B cell (primary cell): ENCODE measurements around the gene RERGL. TPM values are rescaled to one million over a fixed set of nuclear protein-coding genes. Genes with fewer than 3 reads are reported as not detected.
"Not testable (repeated sequence)": the region's sequence is repeated elsewhere in the genome, so short reads cannot be mapped to it uniquely, and the experiment has no call there.

Source experiments
- ATAC-seq: fragments of 200-7000 bp; cut with Tn5 transposase; one replicate; pipeline ENCODE4 v1.10.0; 2021; ENCODE audit warnings: low read depth, mild to moderate bottlenecking, moderate number of reproducible peaks, moderate library complexity
- CTCF ChIA-PET: fragments of 350-600 bp; sonication (Branson Sonifier 250); formaldehyde crosslinking; loops from one replicate; lab custom pipeline; 2021; ENCODE audit warnings: antibody characterized with exemption, inconsistent platforms; lab: Charles Lee
- POLR2A ChIA-PET: fragments of 350-600 bp; sonication (Branson Sonifier 250); formaldehyde crosslinking; loops from one replicate; lab custom pipeline; 2021; ENCODE audit warnings: antibody characterized with exemption; lab: Charles Lee
- DNase-seq: peaks from one replicate; pipeline ENCODE4 v3.0.0; 2013
- H2AFZ ChIP-seq: 2 replicates; pipeline ENCODE4 v1.6.1; 2012; ENCODE audit warnings: mild to moderate bottlenecking, low read depth, low read length; ENCODE audit not compliant: insufficient read depth, poor library complexity, severe bottlenecking
- H3K27ac ChIP-seq, 2 donors: 1 replicate in 1 of 2; 2 replicates in 1 of 2; pipeline ENCODE4 v1.5.1; 2012 to 2013; ENCODE audit warnings: low read length in 2 of 2, mild to moderate bottlenecking in 2 of 2, moderate library complexity in 1 of 2
- H3K27me3 ChIP-seq, 4 experiments: fragments of 200-600 bp in 1 of 4; sonication (generic) in 1 of 4; replicated peaks in 1 of 4; 1 replicate in 2 of 4; 2 replicates in 2 of 4; pipeline versions ENCODE4 v1.6.1 to v1.7.0; 2013 to 2016; ENCODE audit warnings: low read length in 3 of 4, mild to moderate bottlenecking in 2 of 4, mixed read lengths in 1 of 4, moderate library complexity in 1 of 4; ENCODE audit not compliant: insufficient read depth in 4 of 4, control insufficient read depth in 3 of 4; ENCODE audit errors: control extremely low read depth in 1 of 4
- H3K36me3 ChIP-seq, 2 experiments: replicated peaks in 1 of 2; 1 replicate in 1 of 2; 2 replicates in 1 of 2; pipeline versions ENCODE4 v1.6.1 to v1.7.1; 2013; ENCODE audit warnings: low read length in 1 of 2; ENCODE audit not compliant: insufficient read depth in 2 of 2, control insufficient read depth in 1 of 2; ENCODE audit errors: control extremely low read depth in 1 of 2, extremely low read depth in 1 of 2
- H3K4me1 ChIP-seq, 2 donors: fragments of 200-600 bp in 1 of 2; sonication (generic) in 1 of 2; 1 replicate in 1 of 2; 2 replicates in 1 of 2; pipeline versions ENCODE4 v1.5.1 to v1.6.1; 2013 to 2017; ENCODE audit warnings: low read length in 2 of 2; ENCODE audit not compliant: control insufficient read depth in 2 of 2, insufficient read depth in 2 of 2
- H3K4me2 ChIP-seq: replicated peaks from 2 replicates; pipeline ENCODE3; 2012; ENCODE audit warnings: mild to moderate bottlenecking, low read depth, low read length; ENCODE audit not compliant: poor library complexity, severe bottlenecking
- H3K4me3 ChIP-seq, 5 experiments: fragments of 200-600 bp in 1 of 5; sonication (generic) in 1 of 5; 1 replicate in 3 of 5; 2 replicates in 2 of 5; pipeline versions ENCODE4 v1.5.1 to v1.7.0; 2011 to 2016; ENCODE audit warnings: low read length in 4 of 5, mild to moderate bottlenecking in 4 of 5, low read depth in 2 of 5, control low read depth in 1 of 5, moderate library complexity in 1 of 5; ENCODE audit not compliant: insufficient read depth in 1 of 5; ENCODE audit errors: control extremely low read depth in 1 of 5, extremely low read depth in 1 of 5
- H3K79me2 ChIP-seq: fragments of 200-600 bp; sonication (generic); one replicate; pipeline ENCODE4 v1.6.0; 2016; ENCODE audit warnings: low read length; ENCODE audit not compliant: control insufficient read depth, insufficient read depth
- H3K9ac ChIP-seq: fragments of 200-600 bp; sonication (generic); 2 replicates; pipeline ENCODE4 v1.6.1; 2017; ENCODE audit warnings: mild to moderate bottlenecking, low read length, moderate library complexity
- H3K9me3 ChIP-seq, 3 donors: one replicate each; pipeline versions ENCODE4 v1.6.1 to v1.7.1; 2013; ENCODE audit warnings: low read length in 2 of 3; ENCODE audit not compliant: control insufficient read depth in 2 of 3, insufficient read depth in 1 of 3; ENCODE audit errors: control extremely low read depth in 1 of 3
- H4K20me1 ChIP-seq: 2 replicates; pipeline ENCODE4 v1.6.0; 2012; ENCODE audit warnings: mild to moderate bottlenecking, low read length; ENCODE audit not compliant: insufficient read depth, control insufficient read depth, poor library complexity, severe bottlenecking
- H3K27ac Mint-ChIP-seq: one replicate; pipeline ENCODE4 v1.8.0; 2021; ENCODE audit warnings: mixed read lengths
- H3K27me3 Mint-ChIP-seq: one replicate; pipeline ENCODE4 v1.8.0; 2021; ENCODE audit warnings: mixed read lengths
- H3K4me1 Mint-ChIP-seq: one replicate; pipeline ENCODE4 v1.8.0; 2021; ENCODE audit warnings: mixed read lengths
- H3K4me3 Mint-ChIP-seq: one replicate; pipeline ENCODE4 v1.8.0; 2021; ENCODE audit warnings: mixed read lengths
- H3K9me3 Mint-ChIP-seq: one replicate; pipeline ENCODE4 v1.8.0; 2022; ENCODE audit warnings: mixed read lengths; ENCODE audit not compliant: insufficient read depth
- CTCF ChIP-seq: fragments of 200-600 bp; IDR thresholded peaks from one replicate; pipeline ENCODE4 v1.8.0; 2022; ENCODE audit warnings: antibody characterized with exemption, mild to moderate bottlenecking
- EZH2 ChIP-seq: IDR thresholded peaks from 2 replicates; pipeline ENCODE4 v1.6.1; 2012; ENCODE audit warnings: borderline replicate concordance, low read depth, mild to moderate bottlenecking, moderate library complexity, low read length; ENCODE audit not compliant: insufficient read depth, poor library complexity, severe bottlenecking
- WGBS: methylation state at CpG from one replicate; pipeline ENCODE4 v1.1.5; 2013; ENCODE audit warnings: missing lambda C conversion rate; ENCODE audit not compliant: insufficient coverage; 5-methylcytosine and 5-hydroxymethylcytosine counted together
- intact Hi-C: fragments of 100-400 bp; cut with micrococcal nuclease; formaldehyde crosslinking; loops from one replicate; pipeline ENCODE4 v1.10.0; 2022
- polyA plus RNA-seq: library from polyadenylated mRNA; depleted of rRNA; stranded (reverse); fragments of >200 nt; gene quantifications from 2 replicates; pipeline ENCODE4 v1.2.3, GENCODE V29; 2012
- total RNA-seq, 2 donors: library from RNA; stranded (reverse); fragments of 120-200 nt in 1 of 2; gene quantifications; 1 replicate in 1 of 2; 2 replicates in 1 of 2; pipeline versions ENCODE4 v1.2.3 to v1.2.4, GENCODE V29; 2013 to 2022

RERGL gene
- total and polyA plus RNA-seq, 2 donors (not counting 1 experiment from before 2014, with no cell fraction given), result not detected

GRCh38 chr12:18068355-18068754 lies 21.6 kb downstream of the RERGL start:
- Histone ChIP-seq H3K9me3 (peaks cover 0 to 14% (median 0%) of the 10 kb centered on the region in 3 donors), H3K27me3 (no peaks in the 10 kb centered on the region), H3K27ac (no peak overlapping the region), H4K20me1 (no peaks in the 10 kb centered on the region), H3K9ac (no peak overlapping the region), H3K36me3 (no peaks in the 10 kb centered on the region), H3K4me3 (no peak overlapping the region), H3K4me1 (no peaks in the 10 kb centered on the region), H2AFZ (no peak overlapping the region), H3K79me2 (no peaks in the 10 kb centered on the region), H3K4me2 (no peak overlapping the region)
- Mint-ChIP-seq H3K4me3 (no peak overlapping the region), H3K9me3 (no peaks in the 10 kb centered on the region), H3K27me3 (no peaks in the 10 kb centered on the region), H3K27ac (no peak overlapping the region), H3K4me1 (no peaks in the 10 kb centered on the region)
- CTCF ChIA-PET, result no interaction called here
- TF ChIP-seq EZH2 (no peak), CTCF (no peak)
- DNase-seq (no peak), ATAC-seq (no peak)
- WGBS, result 40% methylated on average over 1 of the region's 3 CpGs
- intact Hi-C loops, result no loop called here
- POLR2A ChIA-PET, result no interaction called here

GRCh38 chr12:18066666-18067065 lies 23.3 kb downstream of the RERGL start:
- Mint-ChIP-seq H3K4me3 (no peak overlapping the region), H3K27me3 (no peaks in the 10 kb centered on the region), H3K9me3 (peaks cover 4% of the 10 kb centered on the region), H3K4me1 (no peaks in the 10 kb centered on the region), H3K27ac (no peak overlapping the region)
- no peaks in the 10 kb centered on the region for H3K27me3 ChIP-seq
- H3K9me3 ChIP-seq, result peaks cover 0 to 7% (median 0%) of the 10 kb centered on the region in 3 donors
- no peak overlapping the region for H3K4me3 ChIP-seq
- H3K4me2 ChIP-seq, result no peak overlapping the region
- no peaks in the 10 kb centered on the region for H3K4me1 ChIP-seq
- no peak overlapping the region for H3K9ac ChIP-seq
- intact Hi-C loops, result no loop called here
- H3K27ac ChIP-seq, result no peak overlapping the region
- WGBS, result 79% methylated on average over 4 of the region's 4 CpGs
- TF ChIP-seq EZH2 (no peak), CTCF (no peak)
- H3K79me2 ChIP-seq, result no peaks in the 10 kb centered on the region
- POLR2A ChIA-PET, result no interaction called here
- H4K20me1 ChIP-seq, result no peaks in the 10 kb centered on the region
- DNase-seq, result no peak
- no peaks in the 10 kb centered on the region for H3K36me3 ChIP-seq
- CTCF ChIA-PET, result no interaction called here
- no peak for ATAC-seq
- H2AFZ ChIP-seq, result no peak overlapping the region

- H3K4me1 Mint-ChIP-seq, H3K4me1 ChIP-seq, DNase-seq, H4K20me1 ChIP-seq, H3K27ac Mint-ChIP-seq, H3K4me3 ChIP-seq, H2AFZ ChIP-seq, POLR2A ChIA-PET, CTCF ChIA-PET, H3K4me2 ChIP-seq, H3K36me3 ChIP-seq, H3K9me3 Mint-ChIP-seq, H3K27me3 Mint-ChIP-seq, H3K9me3 ChIP-seq, H3K79me2 ChIP-seq, H3K9ac ChIP-seq, H3K27me3 ChIP-seq, H3K27ac ChIP-seq, intact Hi-C loops, H3K4me3 Mint-ChIP-seq, ATAC-seq: not testable (repeated sequence)
- WGBS, result no CpG with 5 or more reads among the region's 4 CpGs
Measured at GRCh38 chr12:18062867-18063266, 27.1 kb downstream of the RERGL start.
